Epithelial cell of prostate (primary cell): ENCODE data around the gene NPC1.
A peak's percentile ranks its signal among the peaks of the same experiment; 100 is the strongest.
"Not testable (repeated sequence)": the region's sequence is repeated elsewhere in the genome, so short reads cannot be mapped to it uniquely, and the experiment has no call there.

Experiments
- DNase-seq: peaks from one replicate; pipeline ENCODE4 v3.0.0-alpha.2; 2011; ENCODE audit warnings: low read depth, low spot score
- H3K27ac ChIP-seq: fragments of 450-650 bp; 2 replicates; pipeline ENCODE4 v1.5.1; 2017; ENCODE audit warnings: mild to moderate bottlenecking

The NPC1 gene

GRCh38 chr18:23531912-23532311 lies 54.4 kb downstream of the NPC1 start:
- no peak for DNase-seq
- no peak overlapping the region for H3K27ac ChIP-seq

DNA sequence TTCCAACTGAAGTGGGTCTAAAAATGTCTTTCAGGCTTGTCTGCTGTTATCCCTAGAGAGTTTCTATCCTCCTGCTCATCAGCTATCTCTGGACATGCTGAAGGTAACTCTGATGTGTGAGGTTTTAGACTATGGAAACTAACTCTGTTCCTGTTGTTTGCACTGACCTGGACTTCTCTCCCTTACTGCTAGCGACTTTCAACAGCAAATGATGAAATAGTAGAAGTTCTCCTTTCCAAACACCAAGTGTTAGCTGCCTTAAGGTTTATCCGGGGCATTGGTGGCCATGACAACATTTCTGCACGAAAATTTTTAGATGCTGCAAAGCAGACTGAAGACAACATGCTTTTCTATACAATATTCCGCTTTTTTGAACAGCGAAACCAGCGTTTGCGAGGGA lies 56.1 kb downstream of the NPC1 start:
- H3K27ac ChIP-seq = peak overlapping the region; percentile 65
- no peak for DNase-seq

DNA sequence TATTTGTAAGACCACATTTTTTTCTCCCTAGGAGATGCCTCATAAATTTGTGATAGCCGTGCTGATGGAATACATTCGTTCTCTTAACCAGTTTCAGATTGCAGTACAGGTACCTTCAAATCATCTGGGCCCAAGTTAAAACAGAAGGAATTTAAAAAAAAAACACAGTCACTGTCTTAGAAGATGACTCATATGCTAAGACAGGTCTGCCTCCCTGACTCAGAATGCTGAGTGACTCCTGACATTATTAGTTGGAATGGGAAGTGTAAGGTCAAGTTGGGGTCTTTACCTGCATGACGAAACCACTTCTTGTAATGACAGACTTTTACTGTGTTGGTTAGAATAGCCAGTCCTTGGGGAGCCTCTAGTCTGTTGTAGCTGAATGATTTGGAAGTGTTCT lies 56.7 kb downstream of the NPC1 start:
- peak overlapping the region; percentile 65 for H3K27ac ChIP-seq
- DNase-seq = peak; percentile 70

DNA sequence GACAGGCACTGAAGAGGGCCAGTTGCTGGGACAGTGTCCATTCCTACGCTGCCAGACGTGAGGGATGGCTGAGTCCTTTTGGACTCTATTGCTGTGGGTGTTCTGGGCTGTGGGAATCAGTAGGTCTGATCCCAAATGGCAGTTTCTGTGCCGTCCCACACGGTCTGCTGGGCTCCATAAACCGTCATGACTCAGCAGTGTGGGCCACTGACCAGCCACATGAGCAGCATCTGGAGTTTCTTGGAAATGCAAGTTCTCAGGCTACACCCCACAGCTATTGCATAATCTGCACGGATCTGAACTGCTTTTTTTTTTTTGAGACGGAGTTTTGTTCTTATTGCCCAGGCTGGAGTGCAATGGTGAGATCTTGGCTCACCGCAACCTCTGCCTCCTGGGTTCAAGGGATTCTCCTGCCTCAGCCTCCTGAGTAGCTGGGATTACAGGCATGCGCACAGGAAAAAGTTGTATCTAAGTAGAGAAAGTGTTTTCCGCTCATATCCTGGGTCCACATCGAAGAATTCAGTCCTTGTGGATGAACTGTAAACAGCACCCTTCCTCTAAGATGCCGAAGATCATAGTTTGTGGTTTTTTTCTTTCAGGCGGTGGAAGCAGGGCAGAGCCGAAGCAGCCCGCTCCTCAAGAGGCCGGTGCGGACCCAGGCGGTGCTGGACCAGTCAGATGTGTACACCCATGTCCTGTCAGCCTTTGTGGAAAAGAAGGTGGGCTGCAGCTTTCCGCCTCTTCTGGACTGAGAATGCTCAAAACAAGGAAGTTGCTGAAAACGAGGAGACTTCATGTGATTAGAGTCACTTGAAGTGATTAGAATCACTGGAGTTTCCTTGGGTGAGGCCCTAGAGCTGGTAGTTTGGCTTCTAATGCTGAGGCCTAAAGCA lies 57.5 kb downstream of the NPC1 start:
- DNase-seq = no peak
- H3K27ac ChIP-seq = peak overlapping the region; percentile 65

- no peak for DNase-seq
- no peak overlapping the region for H3K27ac ChIP-seq
Observed at GRCh38 chr18:23526501-23527063, 59.7 kb downstream of the NPC1 start.

- DNase-seq = no peak
Observed at GRCh38 chr18:23524213-23524707, 62.0 kb downstream of the NPC1 start.

DNA sequence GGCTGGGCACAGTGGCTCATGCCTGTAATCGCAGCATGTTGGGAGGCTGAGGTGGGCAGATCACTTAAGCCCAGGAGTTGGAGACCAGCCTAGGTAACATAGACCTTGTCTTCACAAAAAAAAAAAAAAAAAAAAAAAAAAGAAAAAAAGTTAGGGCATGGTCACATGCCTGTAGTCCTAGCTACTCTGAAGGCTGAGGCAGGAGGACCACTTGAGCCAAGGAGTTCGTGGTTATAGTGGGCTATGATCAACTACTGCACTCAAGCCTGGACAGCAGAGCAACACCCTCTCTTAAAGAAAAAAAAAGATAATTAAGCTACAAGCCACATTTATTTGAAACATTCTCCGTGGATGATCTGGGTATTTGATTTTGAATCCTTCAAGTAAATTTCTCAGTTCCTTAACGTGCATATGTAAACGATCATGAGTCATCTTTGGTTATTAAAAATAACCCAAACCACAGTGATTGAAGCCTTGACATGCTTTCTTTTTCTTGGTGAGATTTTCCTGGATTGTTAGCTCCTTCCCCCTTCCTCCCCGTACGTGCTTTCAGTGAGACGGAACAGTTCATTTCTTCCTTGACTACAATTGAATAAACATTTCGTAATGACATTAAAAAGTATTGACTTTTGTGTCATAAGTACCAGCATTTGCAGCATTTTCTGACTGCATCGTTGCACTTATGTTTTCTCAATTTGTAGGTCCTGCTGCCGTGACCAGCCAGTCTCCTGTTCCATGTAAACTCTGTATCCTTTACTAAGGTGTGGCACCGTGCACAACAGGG lies 62.7 kb downstream of the NPC1 start:
- DNase-seq = no peak
- no peak overlapping the region for H3K27ac ChIP-seq

More at GRCh38 chr18:23524213-23524707, 62.0 kb downstream of the NPC1 start:
- H3K27ac ChIP-seq = no peak overlapping the region

DNA sequence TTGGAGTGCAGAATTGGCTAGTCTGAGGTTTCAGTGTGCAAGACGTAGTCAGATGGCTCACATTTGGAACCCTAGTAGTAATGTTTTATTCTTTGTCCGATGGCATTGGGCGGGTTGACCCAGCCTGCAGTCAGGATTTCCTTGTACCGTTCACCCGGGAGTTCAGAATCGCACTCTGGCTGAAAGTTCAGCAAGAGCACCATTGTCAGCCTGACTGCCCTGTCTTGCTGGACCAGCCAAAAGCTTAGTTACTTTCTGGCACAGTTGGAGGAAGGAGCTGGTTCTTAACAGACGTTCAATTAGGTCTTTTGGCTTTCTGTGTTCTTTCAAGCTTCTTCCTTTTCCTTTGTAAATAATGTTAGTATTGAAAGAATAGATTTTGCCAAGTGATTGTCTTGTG lies 64.4 kb downstream of the NPC1 start:
- DNase-seq = no peak
- H3K27ac ChIP-seq = no peak overlapping the region

GRCh38 chr18:23521271-23521670 lies 65.0 kb downstream of the NPC1 start:
- H3K27ac ChIP-seq = no peak overlapping the region
- no peak for DNase-seq

DNA sequence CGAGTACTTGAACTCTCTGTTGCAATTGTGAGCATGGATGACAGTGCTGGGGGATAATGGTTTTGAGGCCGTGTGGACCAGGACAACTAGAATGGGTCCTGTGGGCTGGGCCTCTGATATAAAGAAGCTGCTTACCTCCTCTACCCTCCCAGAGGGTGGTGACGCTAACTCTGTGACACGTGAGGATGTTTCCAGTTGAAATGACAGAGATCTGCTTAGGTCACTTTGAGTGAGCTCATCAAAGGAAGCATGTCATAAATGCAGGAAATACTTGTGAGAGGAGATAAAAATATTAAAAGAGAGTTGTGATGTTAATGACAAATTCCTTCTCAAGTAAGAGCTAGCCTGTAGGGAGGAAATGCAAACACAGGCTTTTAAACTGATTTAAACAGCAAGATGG lies 66.6 kb downstream of the NPC1 start:
- no peak overlapping the region for H3K27ac ChIP-seq
- DNase-seq = no peak

- DNase-seq = no peak
- peak overlapping the region; percentile 74 for H3K27ac ChIP-seq
Observed at GRCh38 chr18:23515911-23516546, 70.3 kb downstream of the NPC1 start.

DNA sequence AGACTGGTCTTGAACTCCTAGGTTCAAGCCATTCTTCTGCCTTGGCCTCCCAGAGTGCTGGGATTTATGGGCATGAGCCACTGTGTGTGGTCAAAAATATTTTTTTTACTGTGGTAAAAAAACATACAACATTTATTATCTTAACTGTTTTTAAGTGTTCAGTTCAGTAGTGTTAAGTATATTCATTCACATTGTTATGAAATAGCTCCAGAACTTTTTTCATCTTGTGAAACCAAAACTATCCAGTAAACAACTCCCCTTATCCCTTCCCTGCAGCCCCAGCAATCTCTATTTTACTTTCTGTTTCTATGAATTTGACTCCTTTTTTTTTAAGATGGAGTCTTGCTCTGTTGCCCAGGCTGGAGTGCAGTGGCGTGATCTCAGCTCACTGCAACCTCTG lies 73.7 kb downstream of the NPC1 start:
- no peak for DNase-seq
- no peak overlapping the region for H3K27ac ChIP-seq

DNA sequence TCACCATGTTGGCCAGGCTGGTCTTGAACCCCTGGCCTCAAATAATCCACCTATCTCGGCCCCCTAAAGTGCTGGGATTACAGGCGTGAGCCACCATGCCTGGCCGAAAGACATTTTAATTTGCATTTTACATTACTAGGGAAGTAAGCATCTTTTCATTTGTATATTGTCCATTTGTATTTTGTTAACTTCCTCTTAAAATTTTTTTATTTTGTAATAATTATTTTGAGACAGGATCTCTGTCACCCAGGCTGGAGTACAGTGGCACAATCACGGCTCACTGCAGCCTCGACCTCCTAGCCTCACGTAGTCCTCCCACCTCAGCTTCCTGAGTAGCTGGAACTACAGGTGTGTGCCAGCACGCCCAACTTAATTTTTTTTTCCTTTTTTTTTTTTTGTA lies 74.1 kb downstream of the NPC1 start:
- not testable (repeated sequence) for DNase-seq, H3K27ac ChIP-seq

DNA sequence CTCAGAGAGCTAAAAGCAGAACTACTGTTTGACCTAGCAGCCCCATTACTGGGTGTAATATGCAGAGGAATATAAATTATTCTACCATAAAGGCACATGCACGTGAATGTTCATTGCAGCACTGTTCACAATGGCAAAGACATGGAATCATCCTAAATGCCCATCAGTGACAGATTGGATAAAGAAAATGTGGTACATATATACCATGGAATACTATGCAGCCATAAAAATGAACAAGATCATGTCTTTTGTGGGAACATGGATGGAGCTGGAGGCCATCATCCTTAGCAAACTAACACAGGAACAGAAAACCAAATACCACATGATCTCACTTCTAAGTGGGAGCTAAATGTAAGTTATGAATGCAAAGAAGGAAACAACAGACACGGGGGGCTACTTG lies 75.4 kb downstream of the NPC1 start:
- H3K27ac ChIP-seq, DNase-seq: not testable (repeated sequence)

DNA sequence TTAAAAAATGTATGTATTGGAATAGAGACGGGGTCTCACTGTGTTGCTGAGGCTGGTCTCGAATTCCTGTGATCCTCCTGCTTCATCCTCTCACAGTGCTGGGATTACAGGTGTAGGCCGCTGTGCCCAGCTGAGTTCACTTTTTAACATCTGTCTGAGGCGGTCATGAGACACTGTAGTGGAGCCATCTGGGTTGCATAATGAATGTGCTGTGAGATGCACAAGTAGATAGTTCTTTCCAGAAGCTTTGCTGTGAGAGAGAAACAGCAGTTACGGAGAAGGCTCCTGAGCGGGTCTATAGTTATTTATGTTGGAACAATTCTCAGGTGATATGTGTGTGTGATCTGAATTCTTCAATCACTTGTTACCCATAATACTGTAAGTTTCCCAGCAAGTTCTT lies 79.9 kb downstream of the NPC1 start:
- no peak for DNase-seq
- no peak overlapping the region for H3K27ac ChIP-seq

GRCh38 chr18:23504720-23505119 lies 81.6 kb downstream of the NPC1 start:
- DNase-seq = no peak
- no peak overlapping the region for H3K27ac ChIP-seq

DNA sequence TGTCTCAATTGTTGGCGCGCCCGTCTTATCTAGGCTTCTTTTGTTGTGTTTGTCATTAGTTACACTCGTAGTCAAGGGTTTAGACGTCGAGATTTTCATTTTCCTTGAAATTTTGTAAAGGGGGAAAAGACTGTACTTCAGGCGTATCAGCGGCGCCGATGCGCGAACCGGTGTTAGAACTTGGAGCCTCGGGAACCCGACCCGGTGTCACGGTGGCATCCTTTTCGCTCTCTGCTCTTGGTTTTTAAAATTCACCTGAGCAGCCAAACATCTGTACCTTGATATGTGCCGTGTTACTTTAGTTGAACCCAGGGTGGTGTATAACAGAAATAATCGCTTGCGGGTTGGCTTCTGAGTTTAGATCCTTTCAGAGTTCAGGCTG lies 82.4 kb downstream of the NPC1 start:
- no peak for DNase-seq
- peak overlapping the region; percentile 52 for H3K27ac ChIP-seq

GRCh38 chr18:23503038-23503962 lies 83.0 kb downstream of the NPC1 start, which contains the start of gene RMC1:
RMC1 (plus strand) TSS chr18:23503511; CDS start chr18:23503619, 108 bp downstream.
- peak within 1 kb of the TSS; percentile 52 for H3K27ac ChIP-seq
- peak; percentile 53 for DNase-seq

- peak overlapping the region; percentile 52 for H3K27ac ChIP-seq
- DNase-seq = no peak
Observed at GRCh38 chr18:23502516-23503037, 83.7 kb downstream of the NPC1 start.
